Superior temporal gyrus (tissue), 1 donor: ENCODE results near the gene SAPCD2.
A peak's percentile ranks its signal among the peaks of the same experiment; 100 is the strongest.

Experiments used
- DNase-seq: peaks from one replicate; pipeline ENCODE4 v3.0.0-alpha.2; 2016; ENCODE audit errors: extremely low spot score

SAPCD2 gene

DNA sequence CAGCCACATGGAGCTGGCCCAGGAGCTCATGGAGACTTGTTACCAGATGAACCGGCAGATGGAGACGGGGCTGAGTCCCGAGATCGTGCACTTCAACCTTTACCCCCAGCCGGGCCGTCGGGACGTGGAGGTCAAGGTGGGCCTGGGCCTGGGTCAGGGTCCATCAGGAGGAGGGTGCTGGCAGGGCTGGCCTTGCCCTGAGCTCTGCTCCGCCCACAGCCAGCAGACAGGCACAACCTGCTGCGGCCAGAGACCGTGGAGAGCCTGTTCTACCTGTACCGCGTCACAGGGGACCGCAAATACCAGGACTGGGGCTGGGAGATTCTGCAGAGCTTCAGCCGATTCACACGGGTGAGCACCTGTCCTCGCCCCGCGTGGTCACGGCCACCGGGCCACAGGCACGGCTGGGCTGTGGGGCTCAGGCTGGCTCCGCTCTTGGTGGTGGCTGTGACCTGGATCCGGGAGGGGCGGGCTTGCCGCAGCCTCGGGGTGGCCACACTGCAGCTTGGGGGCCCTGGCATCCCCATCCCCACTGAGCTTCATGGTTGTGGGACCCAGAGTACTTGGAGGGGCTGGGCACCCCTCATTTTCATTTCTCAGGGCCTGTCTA, 37.1 kb upstream of the SAPCD2 start:
- no peak for DNase-seq

DNA sequence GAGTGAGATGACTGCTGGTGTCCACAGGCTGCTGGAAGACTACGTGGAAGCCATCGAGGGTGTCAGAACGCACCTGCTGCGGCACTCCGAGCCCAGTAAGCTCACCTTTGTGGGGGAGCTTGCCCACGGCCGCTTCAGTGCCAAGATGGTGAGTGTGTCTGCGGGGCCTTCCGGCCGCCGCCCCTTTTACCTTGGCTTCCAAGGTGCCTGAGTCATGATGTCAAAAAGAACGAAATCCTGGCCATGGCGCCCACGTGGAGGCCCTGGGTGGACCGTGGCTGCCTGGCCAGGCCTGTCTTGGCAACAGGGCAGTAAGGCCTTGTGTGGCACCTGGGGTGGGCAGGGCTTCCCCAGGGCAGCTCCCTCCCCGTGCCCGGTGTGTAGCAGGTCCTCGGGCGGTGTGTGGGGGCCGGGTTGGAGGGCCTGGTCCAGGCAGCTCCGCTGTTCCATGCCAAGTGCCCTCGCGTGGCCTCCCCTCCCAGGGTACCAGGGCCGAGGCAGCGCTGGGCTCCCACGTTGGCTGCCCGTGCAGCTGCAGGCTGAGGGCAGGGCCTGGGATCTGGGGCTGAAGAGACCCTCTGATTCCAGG, 36.4 kb upstream of the SAPCD2 start:
- no peak for DNase-seq

DNA sequence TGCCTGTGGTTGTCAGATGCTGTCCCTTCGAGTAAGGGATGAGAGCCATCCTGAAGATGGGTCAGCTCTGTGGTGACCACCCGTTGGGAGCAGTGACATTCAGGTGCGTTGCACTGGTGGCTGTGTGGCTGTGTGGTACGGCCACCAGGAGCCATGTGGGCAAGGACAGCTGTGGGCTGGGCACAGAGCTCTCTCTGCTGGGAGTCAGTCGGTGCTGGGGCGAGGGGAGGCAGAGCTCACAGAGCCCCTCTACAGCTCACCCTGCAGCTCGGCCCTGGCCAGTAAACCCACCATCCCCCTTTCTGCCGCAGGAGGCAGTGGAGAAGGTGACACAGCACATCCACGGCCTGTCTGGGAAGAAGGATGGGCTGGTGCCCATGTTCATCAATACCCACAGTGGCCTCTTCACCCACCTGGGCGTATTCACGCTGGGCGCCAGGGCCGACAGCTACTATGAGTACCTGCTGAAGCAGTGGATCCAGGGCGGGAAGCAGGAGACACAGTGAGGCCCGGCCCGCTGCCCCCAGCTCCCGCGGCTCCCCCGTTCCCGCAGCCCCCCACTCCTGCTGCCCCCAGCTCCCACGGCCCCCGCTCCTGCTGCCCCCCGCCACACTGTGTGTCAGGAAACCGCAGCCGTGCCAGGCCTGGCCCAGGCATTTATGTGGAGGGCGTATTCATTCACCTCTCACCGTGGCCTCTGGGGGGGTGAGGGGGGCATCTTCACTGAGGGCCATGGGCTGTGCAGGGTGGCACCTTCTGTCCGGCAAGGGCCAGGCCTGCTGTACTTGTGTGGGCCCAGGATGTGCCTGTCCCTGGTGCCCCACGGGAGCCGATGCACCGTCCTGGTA, 35.7 kb upstream of the SAPCD2 start:
- no peak for DNase-seq

GRCh38 chr9:137103206-137103999, 33.0 kb upstream of the SAPCD2 start:
- no peak for DNase-seq

GRCh38 chr9:137099231-137099630, 28.9 kb upstream of the SAPCD2 start:
- DNase-seq, result no peak

- DNase-seq, result no peak
These were observed 27.6 kb upstream of the SAPCD2 start for GRCh38 chr9:137097761-137098462.

GRCh38 chr9:137096785-137097546, 26.6 kb upstream of the SAPCD2 start:
- DNase-seq, result no peak

GRCh38 chr9:137095664-137096517, 25.5 kb upstream of the SAPCD2 start:
- DNase-seq, result no peak

- DNase-seq, result no peak
These were observed 19.0 kb upstream of the SAPCD2 start for GRCh38 chr9:137089232-137089947.

- no peak for DNase-seq
These were observed 17.8 kb upstream of the SAPCD2 start for GRCh38 chr9:137088121-137088520.

GRCh38 chr9:137087409-137087925, 17.1 kb upstream of the SAPCD2 start:
- DNase-seq, result no peak

DNA sequence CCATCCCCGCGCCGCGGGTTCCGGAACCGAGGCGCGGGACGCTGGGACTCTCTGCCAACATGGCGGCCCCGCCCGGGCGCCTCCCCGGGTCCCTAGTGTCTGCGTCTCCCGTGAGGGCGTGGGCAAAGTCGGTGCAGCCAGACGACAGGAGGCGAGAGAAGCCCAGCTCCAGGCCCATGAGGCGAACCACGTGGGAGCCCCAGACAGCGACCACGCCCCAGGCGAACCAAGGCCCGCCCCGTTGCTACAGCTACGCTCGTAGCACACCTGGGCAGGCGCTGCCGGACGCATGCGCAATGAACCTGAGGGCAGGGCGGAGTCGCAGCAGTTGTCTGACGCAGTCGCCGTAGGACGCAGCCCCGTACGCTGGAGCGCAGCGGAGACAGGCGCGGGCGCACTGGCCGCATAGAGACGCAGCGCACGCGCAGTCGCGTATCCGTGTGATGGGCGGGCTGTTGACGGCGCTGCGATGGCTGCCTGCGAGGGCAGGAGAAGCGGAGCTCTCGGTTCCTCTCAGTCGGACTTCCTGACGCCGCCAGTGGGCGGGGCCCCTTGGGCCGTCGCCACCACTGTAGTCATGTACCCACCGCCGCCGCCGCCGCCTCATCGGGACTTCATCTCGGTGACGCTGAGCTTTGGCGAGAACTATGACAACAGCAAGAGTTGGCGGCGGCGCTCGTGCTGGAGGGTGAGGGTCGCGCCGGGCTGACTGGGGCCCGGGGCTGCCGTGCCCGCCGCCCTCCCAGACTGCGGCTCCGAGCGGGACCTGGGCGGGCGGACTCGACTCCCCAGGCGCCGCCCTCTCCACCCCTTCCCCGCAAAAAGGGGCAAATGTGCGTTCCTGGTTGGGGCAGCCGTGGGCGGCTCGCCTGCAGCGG, 16.4 kb upstream of the SAPCD2 start, which contains the start of gene MAN1B1:
Gene MAN1B1, plus strand, starts transcription at position 455 of the 878 bp plus-strand sequence. Its CDS starts 15 bp downstream, at position 470.
- peak; percentile 97 for DNase-seq

- DNase-seq, result no peak
These were observed 15.7 kb upstream of the SAPCD2 start for GRCh38 chr9:137085920-137086530.

- DNase-seq, result no peak
These were observed 14.2 kb upstream of the SAPCD2 start for GRCh38 chr9:137084526-137084925.

DNA sequence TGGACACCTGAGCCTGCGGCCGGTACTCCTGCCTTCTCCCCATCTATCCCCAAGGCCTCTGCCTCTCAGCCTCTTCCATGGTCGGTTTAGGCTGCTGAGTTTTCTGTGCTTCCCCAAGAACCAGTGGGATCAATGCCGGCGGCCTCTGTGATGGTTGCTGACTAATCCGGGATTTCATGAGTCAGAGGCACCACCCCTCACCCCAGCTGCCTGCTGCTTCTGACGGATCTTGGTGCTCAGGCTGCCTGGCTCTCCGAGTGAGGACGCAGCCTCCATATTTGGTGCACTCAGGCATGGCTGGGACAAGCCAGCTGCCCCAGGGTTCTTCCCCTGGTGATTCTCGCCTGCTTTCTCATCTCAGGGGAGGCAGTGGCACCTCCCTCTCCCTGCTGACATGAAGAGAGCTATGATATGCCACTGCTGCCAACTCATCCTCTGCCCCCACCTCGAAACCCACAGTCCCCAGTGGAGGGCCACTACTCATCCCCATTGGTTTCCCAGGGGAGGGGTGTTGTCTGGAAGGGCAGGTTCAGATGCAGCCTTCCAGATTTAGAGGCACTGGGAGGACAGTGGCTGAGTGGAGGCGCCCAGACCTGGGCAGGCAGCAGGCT, 13.1 kb upstream of the SAPCD2 start:
- DNase-seq, result peak; percentile 42

DNA sequence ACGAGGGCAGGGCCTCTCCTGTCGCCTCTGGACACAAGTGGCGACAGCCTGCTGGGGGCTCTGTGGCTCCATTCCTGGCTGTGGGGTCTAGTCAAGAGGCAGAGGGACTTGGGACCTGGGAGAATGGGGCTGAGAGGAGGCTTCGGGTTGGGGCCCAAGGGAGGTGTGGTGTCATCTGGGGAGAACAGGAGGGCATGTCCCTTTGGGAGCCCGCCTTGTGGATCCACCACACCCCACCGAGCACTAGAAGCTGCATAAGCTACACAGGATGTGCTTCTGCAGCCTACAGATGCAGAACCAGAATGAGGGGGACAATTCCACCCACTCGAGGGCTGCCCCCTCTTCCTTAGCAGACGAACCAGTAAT, 12.6 kb upstream of the SAPCD2 start:
- DNase-seq, result no peak
